Parathyroid adenoma (tissue), 2 donors: ENCODE measurements around the gene MYL3.

Experiments used
- H2AFZ ChIP-seq: fragments of 300-600 bp; sonication (generic); one replicate; pipeline ENCODE4 v1.7.0; 2017; ENCODE audit warnings: antibody characterized with exemption, mild to moderate bottlenecking
- H3K27ac ChIP-seq: fragments of 300-600 bp; sonication (generic); one replicate; pipeline ENCODE4 v1.7.0; 2017
- H3K27me3 ChIP-seq: fragments of 300-600 bp; sonication (generic); one replicate; pipeline ENCODE4 v1.7.0; 2017; ENCODE audit warnings: low read length; ENCODE audit not compliant: control insufficient read depth, insufficient read depth
- H3K36me3 ChIP-seq: fragments of 300-600 bp; sonication (generic); one replicate; pipeline ENCODE4 v1.7.0; 2017; ENCODE audit warnings: low read length; ENCODE audit not compliant: control insufficient read depth, insufficient read depth
- H3K4me1 ChIP-seq: fragments of 300-600 bp; sonication (generic); one replicate; pipeline ENCODE4 v1.7.0; 2017; ENCODE audit warnings: control low read depth
- H3K4me2 ChIP-seq: fragments of 300-600 bp; sonication (generic); one replicate; pipeline ENCODE4 v1.7.0; 2017; ENCODE audit warnings: low read length
- H3K4me3 ChIP-seq: fragments of 300-600 bp; sonication (generic); one replicate; pipeline ENCODE4 v1.7.0; 2017; ENCODE audit warnings: low read depth, low read length
- H3K79me2 ChIP-seq: fragments of 300-600 bp; sonication (generic); one replicate; pipeline ENCODE4 v1.7.0; 2017; ENCODE audit warnings: control low read depth
- H3K9ac ChIP-seq: fragments of 300-600 bp; sonication (generic); one replicate; pipeline ENCODE4 v1.7.0; 2017; ENCODE audit warnings: mild to moderate bottlenecking
- H3K9me3 ChIP-seq: fragments of 300-600 bp; sonication (generic); one replicate; pipeline ENCODE4 v1.7.0; 2017; ENCODE audit warnings: low read length; ENCODE audit not compliant: control insufficient read depth
- TF ChIP-seq, protein P1 (sequence below): fragments of 300-600 bp; sonication (generic); IDR thresholded peaks from one replicate; pipeline ENCODE4 v1.7.0; 2017; ENCODE audit warnings: antibody characterized with exemption, mild to moderate bottlenecking
- donor health status: primary hyperparathyroidism.

MYL3 gene

DNA sequence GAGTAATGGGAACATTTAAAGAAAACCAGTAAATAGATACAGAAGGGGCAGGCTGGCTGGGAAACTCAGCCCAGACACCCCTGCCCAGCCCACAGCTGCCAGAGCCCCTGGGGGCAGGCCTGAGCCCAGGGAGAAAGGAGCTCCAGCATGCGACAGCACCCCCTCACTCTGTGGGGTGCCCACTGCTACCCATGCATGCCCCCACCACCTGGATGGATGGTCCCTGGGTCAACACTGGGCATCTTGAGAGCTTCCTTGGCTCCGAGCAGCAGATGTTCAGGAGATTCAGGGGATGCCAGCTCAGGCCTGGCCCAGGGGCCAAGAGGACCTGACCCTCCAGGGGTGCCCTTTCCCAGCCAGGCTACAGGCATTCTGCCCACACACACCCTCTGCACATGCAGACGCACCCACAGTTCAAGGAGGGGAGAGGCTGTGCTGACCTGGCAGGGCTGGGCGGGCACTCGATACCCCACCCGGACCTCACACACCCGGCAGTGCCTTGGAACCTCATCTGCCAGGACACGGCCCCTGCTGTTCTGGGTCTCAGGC lies 45.8 kb upstream of the MYL3 start:
- TF ChIP-seq, protein P1, sequence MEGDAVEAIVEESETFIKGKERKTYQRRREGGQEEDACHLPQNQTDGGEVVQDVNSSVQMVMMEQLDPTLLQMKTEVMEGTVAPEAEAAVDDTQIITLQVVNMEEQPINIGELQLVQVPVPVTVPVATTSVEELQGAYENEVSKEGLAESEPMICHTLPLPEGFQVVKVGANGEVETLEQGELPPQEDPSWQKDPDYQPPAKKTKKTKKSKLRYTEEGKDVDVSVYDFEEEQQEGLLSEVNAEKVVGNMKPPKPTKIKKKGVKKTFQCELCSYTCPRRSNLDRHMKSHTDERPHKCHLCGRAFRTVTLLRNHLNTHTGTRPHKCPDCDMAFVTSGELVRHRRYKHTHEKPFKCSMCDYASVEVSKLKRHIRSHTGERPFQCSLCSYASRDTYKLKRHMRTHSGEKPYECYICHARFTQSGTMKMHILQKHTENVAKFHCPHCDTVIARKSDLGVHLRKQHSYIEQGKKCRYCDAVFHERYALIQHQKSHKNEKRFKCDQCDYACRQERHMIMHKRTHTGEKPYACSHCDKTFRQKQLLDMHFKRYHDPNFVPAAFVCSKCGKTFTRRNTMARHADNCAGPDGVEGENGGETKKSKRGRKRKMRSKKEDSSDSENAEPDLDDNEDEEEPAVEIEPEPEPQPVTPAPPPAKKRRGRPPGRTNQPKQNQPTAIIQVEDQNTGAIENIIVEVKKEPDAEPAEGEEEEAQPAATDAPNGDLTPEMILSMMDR = no peak
- no peak overlapping the region for H3K27ac ChIP-seq
- no peaks in the 10 kb centered on the region for H3K79me2 ChIP-seq
- no peaks in the 10 kb centered on the region for H3K27me3 ChIP-seq
- H2AFZ ChIP-seq = peak overlapping the region; percentile 47
- H3K4me3 ChIP-seq = no peak overlapping the region
- H3K36me3 ChIP-seq = no peaks in the 10 kb centered on the region
- no peaks in the 10 kb centered on the region for H3K9me3 ChIP-seq
- no peak overlapping the region for H3K9ac ChIP-seq
- peaks cover 7% of the 10 kb centered on the region for H3K4me1 ChIP-seq
- no peak overlapping the region for H3K4me2 ChIP-seq

DNA sequence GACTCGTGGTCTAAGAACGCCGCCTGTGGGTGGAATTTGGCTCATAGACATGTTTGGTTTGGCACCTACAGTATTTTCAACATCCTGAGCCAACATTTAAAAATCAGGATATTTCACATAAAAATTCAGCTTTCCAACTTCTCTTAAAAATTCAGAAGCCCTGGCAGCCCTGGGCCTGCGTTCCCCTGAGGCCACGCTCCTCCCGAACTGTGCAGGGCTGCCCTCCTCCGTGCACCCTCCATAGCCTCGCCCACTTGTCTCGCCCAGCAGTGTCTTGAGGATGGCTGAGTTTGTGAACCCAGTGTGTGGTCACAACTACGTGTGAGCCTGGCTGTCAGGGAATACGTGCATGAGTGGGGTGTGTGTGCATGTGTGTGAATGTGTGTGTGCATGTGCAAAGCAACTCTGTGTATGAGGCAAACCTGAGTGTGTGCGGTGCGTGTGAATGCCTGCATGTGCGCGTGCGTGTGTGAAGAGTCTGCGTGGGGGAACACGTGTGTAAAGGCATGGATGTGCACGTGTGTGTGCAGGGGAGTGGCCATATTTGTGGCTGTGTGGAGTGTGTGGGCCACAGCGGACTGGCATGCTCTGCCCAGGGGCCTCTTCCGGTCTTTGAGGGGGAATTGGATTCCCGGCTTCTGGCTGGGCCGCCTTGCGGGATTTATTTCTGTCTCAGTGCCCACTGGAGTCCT lies 45.2 kb upstream of the MYL3 start:
- no peak overlapping the region for H2AFZ ChIP-seq
- TF ChIP-seq, protein P1 = no peak
- no peaks in the 10 kb centered on the region for H3K36me3 ChIP-seq
- no peak overlapping the region for H3K9ac ChIP-seq
- no peaks in the 10 kb centered on the region for H3K27me3 ChIP-seq
- no peak overlapping the region for H3K27ac ChIP-seq
- no peaks in the 10 kb centered on the region for H3K9me3 ChIP-seq
- no peaks in the 10 kb centered on the region for H3K79me2 ChIP-seq
- H3K4me3 ChIP-seq = no peak overlapping the region
- H3K4me1 ChIP-seq = peaks cover 4% of the 10 kb centered on the region
- H3K4me2 ChIP-seq = no peak overlapping the region

DNA sequence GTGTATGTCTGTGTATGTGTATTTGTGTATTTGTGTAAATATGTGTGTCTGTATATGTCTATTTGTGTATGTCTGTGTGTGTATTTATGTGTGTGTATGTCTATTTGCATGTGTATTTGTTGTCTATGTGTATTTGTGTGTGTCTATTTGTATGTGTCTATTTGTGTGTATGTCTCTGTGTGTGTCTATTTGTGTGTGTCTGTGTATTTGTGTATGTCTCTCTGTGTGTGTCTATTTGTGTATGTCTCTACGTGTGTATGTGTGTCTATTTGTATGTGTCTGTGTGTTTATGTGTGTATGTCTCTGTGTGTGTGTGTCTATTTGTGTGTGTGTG lies 44.7 kb upstream of the MYL3 start:
- H2AFZ ChIP-seq = no peak overlapping the region
- H3K9ac ChIP-seq = no peak overlapping the region
- no peak overlapping the region for H3K4me3 ChIP-seq
- H3K79me2 ChIP-seq = no peaks in the 10 kb centered on the region
- H3K4me1 ChIP-seq = peaks cover 4% of the 10 kb centered on the region
- H3K27me3 ChIP-seq = no peaks in the 10 kb centered on the region
- H3K4me2 ChIP-seq = no peak overlapping the region
- TF ChIP-seq, protein P1 = no peak
- H3K36me3 ChIP-seq = no peaks in the 10 kb centered on the region
- no peaks in the 10 kb centered on the region for H3K9me3 ChIP-seq
- H3K27ac ChIP-seq = no peak overlapping the region

DNA sequence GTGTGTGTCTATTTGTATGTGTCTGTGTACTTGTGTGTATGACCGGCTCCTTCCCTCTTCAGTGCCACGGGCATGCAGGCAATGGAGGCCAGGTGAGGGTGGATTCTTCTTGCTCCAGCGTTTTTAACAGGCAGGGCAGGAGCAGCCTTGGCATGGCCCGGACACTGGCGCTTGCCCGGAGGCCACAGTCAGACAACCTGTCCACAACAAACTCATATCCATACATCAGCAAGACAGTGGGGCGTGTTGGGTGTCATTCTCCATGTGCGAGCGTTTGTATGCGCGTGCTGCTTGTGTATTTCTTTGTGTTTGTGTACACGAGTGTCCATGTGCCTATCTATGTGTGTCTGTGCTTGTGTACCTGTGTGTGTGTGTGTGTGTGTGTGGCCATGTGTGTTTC lies 44.0 kb upstream of the MYL3 start:
- Histone ChIP-seq H3K4me3 (no peak overlapping the region), H2AFZ (no peak overlapping the region), H3K79me2 (no peaks in the 10 kb centered on the region), H3K27ac (no peak overlapping the region), H3K4me2 (no peak overlapping the region), H3K36me3 (no peaks in the 10 kb centered on the region), H3K9me3 (no peaks in the 10 kb centered on the region), H3K4me1 (peaks cover 4% of the 10 kb centered on the region), H3K27me3 (no peaks in the 10 kb centered on the region), H3K9ac (no peak overlapping the region)
- TF ChIP-seq, protein P1 = no peak
